NT2/D1 (cell line): ENCODE results near the gene LEAP2.

Source experiments
- SUZ12 ChIP-seq: IDR thresholded peaks from 2 replicates; pipeline ENCODE4 v1.6.1; 2011; ENCODE audit not compliant: insufficient read length, insufficient read depth; ENCODE audit errors: extremely low read depth
- YY1 ChIP-seq: IDR thresholded peaks from 2 replicates; pipeline ENCODE4 v1.6.1; 2011; ENCODE audit not compliant: insufficient read length, insufficient read depth
- ZNF274 ChIP-seq: IDR thresholded peaks from 2 replicates; pipeline ENCODE4 v1.6.1; 2011; ENCODE audit warnings: mild to moderate bottlenecking, low read depth, low read length

- TF ChIP-seq YY1 (no peak), SUZ12 (no peak), ZNF274 (no peak)
Measured at GRCh38 chr5:132909702-132910101, 36.2 kb downstream of the LEAP2 start.
